Large intestine (tissue), 3 donors: ENCODE results near the gene NANOS2. TPM values are rescaled to one million over a fixed set of nuclear protein-coding genes. Genes with fewer than 3 reads are reported as not detected.

Experiments used
- DNase-seq, 2 donors: peaks; one replicate each; pipeline versions ENCODE4 v3.0.0 to v3.0.0-alpha.2; 2013
- H3K27ac ChIP-seq: one replicate; pipeline ENCODE4 v1.5.1; 2013; ENCODE audit warnings: low read length
- H3K27me3 ChIP-seq: 2 replicates; pipeline ENCODE4 v1.6.1; 2013; ENCODE audit warnings: low read length; ENCODE audit not compliant: control insufficient read depth, insufficient read depth
- H3K36me3 ChIP-seq: 2 replicates; pipeline ENCODE4 v1.6.1; 2013; ENCODE audit warnings: low read length; ENCODE audit not compliant: control insufficient read depth, insufficient read depth
- H3K4me1 ChIP-seq: one replicate; pipeline ENCODE4 v1.6.1; 2013; ENCODE audit warnings: low read length; ENCODE audit not compliant: control insufficient read depth, insufficient read depth
- H3K4me3 ChIP-seq: one replicate; pipeline ENCODE4 v1.5.1; 2013; ENCODE audit warnings: low read length
- H3K9me3 ChIP-seq: one replicate; pipeline ENCODE4 v1.6.1; 2013; ENCODE audit warnings: mild to moderate bottlenecking, low read depth, low read length, moderate library complexity; ENCODE audit not compliant: control insufficient read depth
- WGBS: methylation state at CpG from one replicate; pipeline ENCODE4 v1.1.5; 2013; ENCODE audit warnings: low lambda C conversion rate; ENCODE audit not compliant: insufficient coverage; 5-methylcytosine and 5-hydroxymethylcytosine counted together
- polyA plus RNA-seq: library from polyadenylated mRNA; unstranded; fragments of 120-200 nt; gene quantifications from one replicate; pipeline ENCODE4 v1.2.1, GENCODE V29; 2013

The NANOS2 gene
- polyA plus RNA-seq, 1 donor, result not detected

GRCh38 chr19:45906221-45906620 is 8.4 kb downstream of the NANOS2 start:
- Histone ChIP-seq H3K4me3 (no peak overlapping the region), H3K27ac (no peak overlapping the region), H3K27me3 (peaks cover 2% of the 10 kb centered on the region), H3K4me1 (peaks cover 8% of the 10 kb centered on the region), H3K36me3 (no peaks in the 10 kb centered on the region), H3K9me3 (no peaks in the 10 kb centered on the region)
- no CpG with 5 or more reads among the region's 3 CpGs for WGBS
- no peak for DNase-seq

DNA sequence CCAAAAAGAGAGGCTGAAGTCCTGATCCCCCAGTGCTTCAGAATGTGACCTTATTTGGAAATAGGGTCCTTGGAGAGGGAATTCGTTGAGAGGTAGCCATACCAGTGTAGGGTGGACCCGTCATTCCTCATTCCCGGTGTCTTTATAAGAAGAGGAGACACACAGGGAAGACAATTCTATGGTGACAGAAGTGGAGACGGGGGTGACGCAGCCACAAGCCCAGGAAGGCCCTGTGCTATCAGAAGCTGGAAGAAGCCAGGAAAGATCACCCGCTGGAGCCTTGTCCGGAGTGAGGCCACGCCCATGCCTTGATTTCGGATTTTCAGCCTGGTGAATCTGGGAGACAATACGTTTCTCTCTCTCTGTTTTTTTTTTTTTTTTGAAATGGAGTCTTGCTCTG is 9.6 kb downstream of the NANOS2 start:
- H3K4me3 ChIP-seq, result no peak overlapping the region
- peaks cover 2% of the 10 kb centered on the region for H3K27me3 ChIP-seq
- no peak for DNase-seq
- H3K9me3 ChIP-seq, result no peaks in the 10 kb centered on the region
- no peak overlapping the region for H3K27ac ChIP-seq
- 50% methylated on average over 1 of the region's 10 CpGs for WGBS
- peaks cover 2% of the 10 kb centered on the region for H3K36me3 ChIP-seq
- peaks cover 9% of the 10 kb centered on the region for H3K4me1 ChIP-seq

- Histone ChIP-seq H3K27me3 (peaks cover 2% of the 10 kb centered on the region), H3K4me1 (peaks cover 9% of the 10 kb centered on the region), H3K36me3 (peaks cover 13% of the 10 kb centered on the region), H3K9me3 (no peaks in the 10 kb centered on the region), H3K4me3 (peak overlapping the region; percentile 64), H3K27ac (peak overlapping the region; percentile 28)
- no CpG with 5 or more reads among the region's 73 CpGs for WGBS
- DNase-seq, result peak; percentile 98 to 100
Measured at GRCh38 chr19:45902651-45903625, 11.6 kb downstream of the NANOS2 start.

DNA sequence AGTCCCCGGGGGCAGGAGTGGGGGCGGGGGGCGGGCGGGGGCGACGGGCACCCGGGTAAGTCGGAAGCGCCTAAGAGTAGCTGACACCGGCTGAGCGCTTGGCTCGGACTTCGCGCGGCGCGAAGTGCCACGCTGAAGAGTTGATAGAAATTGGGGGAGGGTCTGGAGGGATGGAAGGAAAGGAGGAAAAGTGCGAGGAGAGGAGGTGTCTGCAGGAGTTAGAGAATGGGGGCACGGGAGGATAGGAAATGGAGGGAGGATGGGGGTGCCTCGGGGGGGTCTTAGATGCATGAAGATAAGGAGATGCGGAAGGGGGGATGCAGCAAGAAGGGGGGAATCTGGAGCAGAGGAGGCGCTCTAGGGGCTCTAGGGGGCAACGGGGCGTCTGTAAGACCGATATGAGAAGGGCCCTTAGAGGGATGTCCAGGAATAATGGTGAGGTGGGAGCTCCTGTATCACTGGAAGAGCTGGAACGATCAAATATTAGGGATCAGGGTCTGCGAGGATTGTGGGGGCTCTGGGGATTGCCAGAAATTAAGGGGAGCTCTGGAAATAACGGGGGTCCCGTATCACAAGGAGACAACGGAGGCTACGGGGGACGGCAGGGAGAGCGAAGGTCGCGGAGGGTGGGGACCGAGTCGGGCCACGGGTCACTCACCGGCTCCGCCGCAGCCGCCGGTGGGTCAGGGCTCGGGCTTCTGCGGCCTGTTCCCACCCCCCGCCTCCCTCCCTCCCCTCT is 12.5 kb downstream of the NANOS2 start, which contains the start of gene MYPOP:
TSS of gene MYPOP (minus strand) at position 702 of the 739 bp plus-strand sequence. CDS start 840 bp downstream, outside the sequence.
- H3K9me3 ChIP-seq, result no peaks in the 10 kb centered on the region
- peaks cover 2% of the 10 kb centered on the region for H3K27me3 ChIP-seq
- peak within 1 kb of the TSS; percentile 28 for H3K27ac ChIP-seq
- peak within 1 kb of the TSS; percentile 64 for H3K4me3 ChIP-seq
- H3K4me1 ChIP-seq, result peaks cover 9% of the 10 kb centered on the region
- H3K36me3 ChIP-seq, result peaks cover 19% of the 10 kb centered on the region
- WGBS, result 0% methylated on average over 4 of the region's 47 CpGs
- peak in 1 of 2 donors; percentile 31 for DNase-seq

DNA sequence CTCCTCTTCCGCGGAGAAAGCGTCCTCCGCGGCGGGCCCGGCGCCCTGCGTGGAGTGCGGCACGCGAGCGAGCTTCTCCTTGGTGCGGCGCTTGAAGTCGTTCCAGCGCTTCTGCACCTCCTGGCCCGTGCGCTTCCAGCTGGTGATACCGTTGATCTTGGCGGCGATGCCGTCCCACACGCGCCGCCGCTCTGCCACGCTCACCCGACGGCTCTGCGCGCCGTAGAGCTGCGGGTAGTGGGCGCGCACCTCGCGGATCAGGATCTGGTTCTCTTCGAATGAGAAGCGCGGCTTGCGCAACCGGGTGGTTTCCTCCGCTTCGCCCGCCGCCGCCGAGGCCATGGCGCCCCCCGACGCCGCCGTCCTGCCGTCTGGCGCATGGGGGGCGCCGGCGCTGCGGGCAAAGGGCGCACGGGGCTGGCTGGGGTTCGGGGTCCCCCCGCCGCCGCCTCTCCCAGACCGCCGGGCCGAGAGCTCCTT is 13.1 kb downstream of the NANOS2 start:
- no CpG with 5 or more reads among the region's 69 CpGs for WGBS
- Histone ChIP-seq H3K27me3 (peaks cover 2% of the 10 kb centered on the region), H3K4me3 (peak overlapping the region; percentile 64), H3K9me3 (no peaks in the 10 kb centered on the region), H3K36me3 (peaks cover 19% of the 10 kb centered on the region), H3K27ac (no peak overlapping the region), H3K4me1 (peaks cover 9% of the 10 kb centered on the region)
- DNase-seq, result peak in 1 of 2 donors; percentile 72

DNA sequence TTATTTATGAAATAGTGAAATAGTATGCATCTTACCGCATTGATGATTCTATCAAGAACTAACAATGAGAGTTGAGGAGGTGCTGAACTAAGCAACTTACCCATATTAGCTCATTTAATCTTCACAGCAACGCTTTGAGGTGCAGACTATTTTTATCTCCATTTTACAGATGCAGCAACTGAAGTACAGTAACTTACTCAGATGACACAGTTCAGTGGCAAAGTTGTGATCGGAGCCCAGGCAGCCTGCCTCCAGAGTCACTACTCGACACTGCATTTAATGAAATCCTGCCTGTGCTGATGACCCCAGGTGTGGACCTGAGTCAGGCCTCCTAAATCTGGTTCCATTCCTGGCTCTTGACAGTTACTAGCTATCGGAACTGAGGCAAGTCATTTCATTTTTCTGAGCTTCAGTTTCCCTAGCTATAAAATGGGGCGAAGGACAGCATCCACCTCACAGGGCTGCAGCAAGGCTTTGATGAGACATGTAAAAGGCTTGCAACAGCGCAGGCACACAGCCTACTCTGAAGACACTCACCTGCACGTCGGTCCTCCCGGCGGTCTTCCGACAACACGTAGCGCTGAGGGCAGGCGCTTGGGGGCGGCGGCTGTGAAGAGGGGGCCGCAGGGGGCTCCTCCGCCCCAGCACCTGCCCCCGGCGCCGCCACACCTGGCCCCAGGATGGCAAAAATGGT is 13.7 kb downstream of the NANOS2 start:
- peaks cover 19% of the 10 kb centered on the region for H3K36me3 ChIP-seq
- H3K4me1 ChIP-seq, result peaks cover 14% of the 10 kb centered on the region
- peak in 1 of 2 donors; percentile 41 for DNase-seq
- no peaks in the 10 kb centered on the region for H3K9me3 ChIP-seq
- peak overlapping the region; percentile 47 for H3K4me3 ChIP-seq
- H3K27ac ChIP-seq, result no peak overlapping the region
- WGBS, result no CpG with 5 or more reads among the region's 22 CpGs
- peaks cover 2% of the 10 kb centered on the region for H3K27me3 ChIP-seq

DNA sequence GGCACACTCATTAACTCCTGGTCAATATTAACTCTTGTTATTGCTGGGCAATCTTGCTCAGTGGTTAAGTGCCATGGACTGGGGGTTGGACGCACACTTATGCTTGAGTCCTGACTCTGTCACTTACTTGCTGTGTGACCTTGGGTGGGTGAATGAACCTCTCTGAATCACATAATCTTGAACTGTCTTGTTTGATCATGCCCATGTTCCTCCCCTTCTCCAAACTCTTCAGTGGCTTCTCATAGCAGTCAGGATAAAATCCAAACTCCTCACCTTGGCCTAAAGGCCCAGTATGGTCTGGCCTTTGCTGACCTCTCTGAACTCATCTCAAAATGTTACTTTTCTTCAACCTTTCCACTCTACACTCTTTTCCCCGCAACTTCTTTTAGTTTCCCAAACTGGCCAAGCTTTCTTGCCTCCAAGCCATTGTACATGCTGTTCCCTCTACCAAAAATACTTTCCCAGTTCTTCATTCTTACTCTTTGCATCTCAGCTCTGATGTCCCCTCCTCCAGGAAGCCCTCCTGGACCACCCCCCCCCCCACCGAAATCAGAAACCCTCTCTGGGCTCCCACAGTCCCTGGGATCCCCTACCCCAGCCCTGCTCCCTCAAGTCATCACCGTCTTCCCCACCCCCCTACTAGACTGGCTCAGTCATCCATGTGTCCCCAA is 14.5 kb downstream of the NANOS2 start:
- Histone ChIP-seq H3K4me1 (peaks cover 21% of the 10 kb centered on the region), H3K27me3 (peaks cover 2% of the 10 kb centered on the region), H3K4me3 (no peak overlapping the region), H3K27ac (no peak overlapping the region), H3K9me3 (no peaks in the 10 kb centered on the region), H3K36me3 (peaks cover 19% of the 10 kb centered on the region)
- 100% methylated on average over 1 of the region's 4 CpGs for WGBS
- DNase-seq, result no peak

- Histone ChIP-seq H3K4me3 (no peak overlapping the region), H3K27me3 (peaks cover 2% of the 10 kb centered on the region), H3K27ac (no peak overlapping the region), H3K4me1 (peaks cover 29% of the 10 kb centered on the region), H3K9me3 (no peaks in the 10 kb centered on the region), H3K36me3 (peaks cover 19% of the 10 kb centered on the region)
- no CpG with 5 or more reads among the region's 7 CpGs for WGBS
- no peak for DNase-seq
Measured at GRCh38 chr19:45899253-45899652, 15.3 kb downstream of the NANOS2 start.

DNA sequence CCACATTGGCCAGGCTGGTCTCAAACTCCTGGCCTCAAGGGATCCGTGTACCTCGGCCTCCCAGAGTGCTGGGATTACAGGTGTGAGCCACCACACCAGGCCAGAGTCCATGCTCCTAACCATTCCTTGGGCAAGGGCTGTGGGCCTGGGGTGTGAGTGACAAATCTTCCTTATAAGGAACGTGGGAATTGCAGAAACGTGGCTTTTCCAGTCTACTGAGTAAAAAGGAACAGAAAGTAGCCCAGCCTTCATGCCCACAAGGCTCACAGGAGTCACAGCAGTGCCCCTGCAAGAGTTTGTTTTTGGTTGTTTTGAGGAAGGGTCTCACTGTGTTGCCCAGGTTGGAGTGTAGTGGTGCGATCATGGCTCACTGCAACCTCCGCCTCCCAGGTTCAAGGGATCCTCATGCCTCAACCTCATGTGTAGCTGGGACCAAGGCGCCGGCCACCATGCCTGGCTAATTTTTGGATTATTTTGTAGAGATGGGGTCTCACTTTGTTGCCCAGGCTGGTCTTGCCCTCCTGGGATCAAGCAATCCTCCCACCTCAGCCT is 17.2 kb downstream of the NANOS2 start:
- H3K36me3 ChIP-seq, result peaks cover 21% of the 10 kb centered on the region
- no peak overlapping the region for H3K27ac ChIP-seq
- H3K4me3 ChIP-seq, result no peak overlapping the region
- DNase-seq, result no peak
- no peaks in the 10 kb centered on the region for H3K9me3 ChIP-seq
- no CpG with 5 or more reads among the region's 8 CpGs for WGBS
- H3K27me3 ChIP-seq, result peaks cover 2% of the 10 kb centered on the region
- H3K4me1 ChIP-seq, result peaks cover 23% of the 10 kb centered on the region
